Raji (cell line): ENCODE measurements around the gene HS6ST2.

Experiments
- POLR2A ChIP-seq: IDR thresholded peaks from 2 replicates; pipeline ENCODE4 v1.6.1; 2011; ENCODE audit warnings: low read depth, low read length, control low read depth; ENCODE audit not compliant: insufficient read depth

HS6ST2 gene

GRCh38 chrX:132953354-132953753 is 5.1 kb downstream of the HS6ST2 start:
- TF ChIP-seq POLR2A: no peak

- no peak for TF ChIP-seq POLR2A
Observed at GRCh38 chrX:132948648-132949260, 9.7 kb downstream of the HS6ST2 start.

- no peak for TF ChIP-seq POLR2A
Observed at GRCh38 chrX:132940727-132941327, 17.6 kb downstream of the HS6ST2 start.

DNA sequence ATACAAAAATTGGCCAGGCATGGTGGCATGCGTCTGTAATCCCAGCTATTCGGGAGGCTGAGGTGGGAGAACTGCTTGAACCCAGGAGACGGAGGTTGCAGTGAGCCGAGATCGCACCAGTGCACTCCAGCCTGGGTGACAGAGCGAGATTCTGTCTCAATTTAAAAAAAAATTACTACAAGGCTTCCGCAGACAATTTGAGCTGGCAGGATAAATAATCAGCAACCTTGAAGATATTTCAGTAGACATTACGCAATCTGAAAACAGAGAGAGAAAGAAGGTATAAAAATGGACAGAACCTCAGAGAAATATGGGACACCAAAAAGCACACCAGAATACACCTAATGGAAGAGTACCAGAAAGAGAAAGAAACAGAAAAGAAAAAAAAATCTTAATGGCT is 25.3 kb downstream of the HS6ST2 start:
- TF ChIP-seq POLR2A: no peak

DNA sequence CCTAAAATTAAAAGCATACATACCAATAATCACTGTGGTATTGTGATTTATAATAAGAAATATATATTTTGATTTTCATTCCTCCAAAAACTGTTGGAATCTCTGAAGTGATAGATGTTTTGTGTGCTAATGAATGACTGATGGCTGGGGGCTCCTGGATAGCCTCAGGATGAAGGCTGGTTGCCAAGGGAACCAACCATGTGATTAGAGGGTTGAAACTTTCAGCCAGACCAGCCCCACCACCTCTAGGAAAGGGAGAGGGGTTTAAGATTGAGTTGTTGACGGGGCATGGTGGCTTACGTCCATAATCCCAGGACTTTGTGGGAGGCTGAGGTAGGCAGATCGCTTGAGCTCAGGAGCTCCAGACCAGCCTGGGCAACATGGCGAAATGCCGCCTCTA is 34.0 kb downstream of the HS6ST2 start:
- TF ChIP-seq POLR2A: no peak

GRCh38 chrX:132918523-132918922 is 39.9 kb downstream of the HS6ST2 start:
- TF ChIP-seq POLR2A: no peak

- TF ChIP-seq POLR2A: no peak
Observed at GRCh38 chrX:132916349-132916748, 42.1 kb downstream of the HS6ST2 start.

- no peak for TF ChIP-seq POLR2A
Observed at GRCh38 chrX:132909643-132910042, 48.8 kb downstream of the HS6ST2 start.

GRCh38 chrX:132908891-132909290 is 49.5 kb downstream of the HS6ST2 start:
- TF ChIP-seq POLR2A: no peak

DNA sequence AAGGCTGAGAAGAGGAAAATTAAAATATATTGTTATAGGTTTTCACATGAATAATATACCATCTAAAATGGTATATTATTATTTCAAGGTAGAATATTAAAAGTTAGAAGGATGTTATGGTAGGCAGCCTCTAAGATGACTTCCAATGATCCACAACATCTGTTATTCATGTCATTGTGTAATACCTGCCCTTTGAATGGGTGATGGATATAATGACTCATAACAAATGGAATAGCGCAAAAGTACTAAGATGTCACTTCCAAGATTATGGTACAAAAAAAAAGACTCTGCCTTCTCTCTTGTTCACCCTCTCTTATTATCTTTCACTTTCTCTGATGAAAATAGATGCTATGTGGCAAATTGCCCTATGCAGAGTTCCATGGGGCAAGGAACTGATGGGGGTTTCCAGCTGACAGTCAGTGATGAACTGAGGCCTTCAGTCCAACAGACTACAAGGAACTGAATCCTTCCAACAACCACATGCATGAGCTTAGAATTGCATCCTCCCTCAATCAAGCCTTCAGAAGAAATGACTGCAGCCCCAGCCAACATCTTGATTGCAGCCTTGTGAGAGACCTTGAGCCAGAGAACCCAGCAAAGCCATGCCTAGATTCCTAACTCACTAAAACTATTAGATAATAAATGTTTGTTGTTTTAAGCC is 57.7 kb downstream of the HS6ST2 start:
- TF ChIP-seq POLR2A: no peak

GRCh38 chrX:132887569-132887968 is 70.9 kb downstream of the HS6ST2 start:
- TF ChIP-seq POLR2A: no peak

DNA sequence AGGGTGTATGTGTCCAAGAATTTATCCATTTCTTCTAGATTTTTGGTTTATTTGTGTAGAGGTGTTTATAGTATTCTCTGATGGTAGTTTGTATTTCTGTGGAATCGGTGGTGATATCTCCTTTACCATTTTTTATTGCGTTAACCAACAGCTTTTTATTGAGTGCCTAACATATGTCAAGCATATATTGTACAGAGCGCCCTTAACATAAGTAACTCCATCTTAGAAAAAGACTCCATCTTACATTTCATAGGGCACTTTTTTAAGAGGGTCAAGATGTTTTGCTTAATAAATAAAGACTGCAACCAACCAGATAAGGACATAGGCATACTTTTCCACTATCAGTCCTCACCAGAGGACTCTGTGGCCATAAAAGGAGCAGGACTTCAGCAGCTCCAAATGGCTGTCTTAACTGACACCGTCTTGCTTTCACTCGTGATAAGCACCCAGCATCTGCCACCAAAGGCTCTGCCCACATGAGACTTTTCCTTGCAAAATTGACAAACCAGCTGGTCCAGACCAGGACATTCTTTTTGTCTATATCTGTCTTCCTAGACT is 75.0 kb downstream of the HS6ST2 start:
- no peak for TF ChIP-seq POLR2A

DNA sequence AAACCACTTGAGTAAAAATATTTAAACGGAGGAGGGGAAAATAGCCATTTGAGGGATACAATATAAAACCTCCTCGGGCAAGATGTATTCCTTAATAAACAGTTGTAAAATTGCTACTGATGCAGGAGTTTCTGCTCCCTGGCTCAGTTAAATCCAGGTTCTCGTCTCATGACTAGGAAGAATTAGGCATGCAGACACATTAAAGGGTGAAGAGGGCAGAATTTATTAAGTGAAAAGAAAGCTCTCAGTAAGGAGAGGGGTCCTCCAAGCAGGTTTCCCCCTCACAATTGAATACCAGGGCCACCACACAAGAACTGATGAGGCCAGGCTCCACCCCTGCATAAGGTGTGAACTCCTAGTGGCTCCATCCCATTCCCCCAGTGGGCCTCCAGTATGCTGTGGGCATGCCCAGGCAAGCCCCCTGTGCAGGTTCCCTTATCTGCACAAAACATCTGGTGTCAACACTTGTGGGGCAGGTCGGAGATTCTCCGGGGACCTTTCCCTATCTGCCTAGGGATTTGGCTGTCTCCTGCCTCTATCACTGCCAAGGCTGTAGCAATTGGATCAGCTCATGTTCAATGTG is 80.4 kb downstream of the HS6ST2 start:
- no peak for TF ChIP-seq POLR2A

DNA sequence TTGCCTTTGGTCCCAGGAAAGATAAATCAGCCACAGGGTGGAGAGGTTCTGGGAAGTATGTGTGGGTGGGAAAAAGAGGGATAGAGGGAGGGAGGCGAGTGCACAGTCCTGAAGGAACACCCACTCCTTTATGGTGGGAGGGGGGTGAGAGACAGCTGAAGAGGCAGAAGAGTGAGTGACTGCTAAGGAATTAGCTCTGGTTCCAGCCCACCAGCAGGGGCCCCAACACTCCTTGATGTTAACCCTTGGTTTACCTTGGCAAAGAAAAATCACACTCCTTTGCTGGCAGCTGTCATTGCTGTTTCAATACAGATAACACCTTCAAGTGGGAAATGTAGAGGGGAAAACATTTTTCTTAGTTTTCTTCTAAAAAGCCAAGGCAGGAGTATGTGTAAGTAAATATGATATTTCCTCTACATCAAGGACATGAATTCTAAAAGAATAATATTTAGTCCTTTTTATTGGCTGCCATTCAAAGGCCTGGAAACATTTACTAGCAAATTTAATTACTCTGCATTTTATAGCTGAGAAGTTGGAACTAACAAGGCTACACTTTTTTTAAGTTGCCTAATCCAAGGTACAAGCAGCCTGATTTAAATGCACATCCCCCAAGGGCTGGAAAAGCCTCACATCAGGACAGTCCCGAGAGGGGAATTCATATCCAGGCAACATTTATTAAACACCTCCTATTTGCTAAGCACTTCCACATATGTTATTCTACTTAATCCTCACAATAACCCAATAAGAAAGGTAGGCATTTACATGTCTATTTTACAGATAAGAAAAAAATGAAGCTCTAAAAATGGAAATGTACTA is 81.7 kb downstream of the HS6ST2 start:
- no peak for TF ChIP-seq POLR2A

DNA sequence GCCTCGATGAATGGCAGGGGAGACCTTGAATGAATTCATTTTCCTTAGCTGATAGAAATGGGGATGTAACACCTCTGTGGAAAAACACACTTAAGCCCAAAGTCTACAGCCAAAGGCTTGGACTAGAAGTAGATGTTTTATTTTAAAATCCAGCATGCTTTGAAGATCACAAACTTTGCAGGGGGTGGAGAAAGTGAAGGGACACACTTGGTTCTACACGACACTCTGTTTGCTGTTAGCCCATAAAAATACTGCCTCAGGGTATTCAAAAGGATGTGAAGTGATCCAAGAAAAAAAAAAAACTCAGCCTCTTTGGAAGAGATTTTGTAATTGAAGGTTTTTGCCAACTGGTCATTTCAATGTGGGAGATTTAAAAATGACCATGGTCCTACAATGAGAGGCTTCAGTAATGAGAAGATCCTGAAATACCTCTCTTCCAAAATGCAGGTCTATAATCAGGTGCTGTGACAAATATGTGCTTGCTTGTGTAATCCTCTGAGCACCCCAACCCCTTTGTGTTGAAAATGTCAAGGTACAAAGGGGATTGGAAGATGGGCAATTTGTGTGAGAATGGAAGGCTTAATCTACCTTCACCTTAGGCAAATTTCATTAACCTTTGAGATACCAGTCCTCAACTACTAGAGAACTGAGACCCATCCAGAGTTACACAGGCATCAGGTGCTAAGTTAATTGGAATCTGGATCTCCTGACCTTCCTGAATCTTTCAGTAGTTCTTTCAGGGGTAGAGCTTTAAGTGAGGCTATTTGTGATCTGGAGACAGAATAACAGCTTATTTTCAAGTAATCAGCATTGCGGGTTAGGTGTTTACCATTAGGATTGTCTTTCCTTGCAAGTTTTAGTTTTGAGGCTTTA is 82.5 kb downstream of the HS6ST2 start:
- TF ChIP-seq POLR2A: no peak

GRCh38 chrX:132862562-132862961 is 95.9 kb downstream of the HS6ST2 start:
- TF ChIP-seq POLR2A: no peak
